ENCODE data around the gene DMD.

The DMD gene

DNA sequence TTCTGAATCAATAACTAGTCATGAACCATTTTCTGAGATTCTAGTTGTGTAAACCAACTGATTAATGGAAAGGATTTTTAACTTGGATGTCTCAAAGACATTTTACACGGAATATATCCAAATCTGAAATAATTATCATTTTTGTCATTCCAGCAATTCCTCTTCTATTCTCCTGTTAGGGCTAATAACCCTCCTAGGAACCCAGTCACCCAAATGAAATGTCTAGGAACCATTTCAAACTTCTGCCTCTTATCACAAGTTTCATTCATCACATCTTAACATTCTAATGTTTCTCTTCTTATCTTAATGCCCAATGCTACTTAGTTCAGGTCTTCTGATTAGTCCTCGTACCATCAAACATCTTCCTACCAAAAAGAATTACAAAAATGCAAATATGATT, 639.8 kb downstream of the DMD start:
- DNase-seq (ENCODE audit: low spot score), result no peak
- in situ Hi-C loops (cut with MboI; ENCODE audit: low sequenced_read_pairs, unreplicated experiment), result no loop called here
- TF ChIP-seq, protein P1, sequence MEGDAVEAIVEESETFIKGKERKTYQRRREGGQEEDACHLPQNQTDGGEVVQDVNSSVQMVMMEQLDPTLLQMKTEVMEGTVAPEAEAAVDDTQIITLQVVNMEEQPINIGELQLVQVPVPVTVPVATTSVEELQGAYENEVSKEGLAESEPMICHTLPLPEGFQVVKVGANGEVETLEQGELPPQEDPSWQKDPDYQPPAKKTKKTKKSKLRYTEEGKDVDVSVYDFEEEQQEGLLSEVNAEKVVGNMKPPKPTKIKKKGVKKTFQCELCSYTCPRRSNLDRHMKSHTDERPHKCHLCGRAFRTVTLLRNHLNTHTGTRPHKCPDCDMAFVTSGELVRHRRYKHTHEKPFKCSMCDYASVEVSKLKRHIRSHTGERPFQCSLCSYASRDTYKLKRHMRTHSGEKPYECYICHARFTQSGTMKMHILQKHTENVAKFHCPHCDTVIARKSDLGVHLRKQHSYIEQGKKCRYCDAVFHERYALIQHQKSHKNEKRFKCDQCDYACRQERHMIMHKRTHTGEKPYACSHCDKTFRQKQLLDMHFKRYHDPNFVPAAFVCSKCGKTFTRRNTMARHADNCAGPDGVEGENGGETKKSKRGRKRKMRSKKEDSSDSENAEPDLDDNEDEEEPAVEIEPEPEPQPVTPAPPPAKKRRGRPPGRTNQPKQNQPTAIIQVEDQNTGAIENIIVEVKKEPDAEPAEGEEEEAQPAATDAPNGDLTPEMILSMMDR (IDR thresholded peaks at IDR 0.05; ENCODE audit: borderline replicate concordance, control extremely low read depth, extremely low read depth, insufficient read depth, missing control alignments), result no peak

DNA sequence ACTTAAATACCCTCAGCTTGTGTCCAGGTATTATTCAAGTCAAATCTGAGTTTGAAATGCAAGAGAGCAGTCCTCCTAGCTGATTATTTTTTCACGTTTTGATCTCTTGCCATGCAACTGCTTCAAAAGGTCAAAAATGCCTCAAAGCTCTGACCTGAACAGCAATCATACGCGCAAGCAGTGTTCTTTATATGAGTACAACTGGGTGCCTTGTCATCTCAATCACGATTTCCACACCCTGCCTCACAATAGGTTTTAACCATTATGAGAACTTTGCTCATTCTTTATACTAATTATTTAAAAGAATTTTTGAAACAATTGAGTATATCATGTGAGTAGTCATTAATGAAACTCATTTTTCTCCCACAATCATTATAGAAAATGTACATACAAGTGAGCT, 649.1 kb downstream of the DMD start:
- in situ Hi-C loops (cut with MboI; ENCODE audit: low sequenced_read_pairs, unreplicated experiment), result no loop called here
- no peak for DNase-seq (ENCODE audit: low spot score)
- TF ChIP-seq, protein P1 (IDR thresholded peaks at IDR 0.05; ENCODE audit: borderline replicate concordance, control extremely low read depth, extremely low read depth, insufficient read depth, missing control alignments), result no peak

DNA sequence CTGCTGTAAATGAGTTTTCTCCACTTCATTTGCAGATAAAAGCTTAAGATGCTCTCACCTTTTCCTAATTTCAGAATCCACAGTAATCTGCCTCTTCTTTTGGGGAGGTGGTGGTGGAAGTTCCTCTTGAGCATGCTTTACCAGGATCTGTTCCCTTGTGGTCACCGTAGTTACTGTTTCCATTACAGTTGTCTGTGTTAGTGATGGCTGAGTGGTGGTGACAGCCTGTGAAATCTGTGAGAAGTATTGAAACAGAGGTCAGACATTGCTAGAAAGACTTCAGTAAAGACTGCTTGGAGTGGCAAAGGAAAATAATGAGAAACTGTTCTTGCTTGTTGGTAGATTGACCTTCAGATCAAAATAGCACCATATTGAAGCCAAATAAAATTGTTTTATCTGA, 666.2 kb downstream of the DMD start:
- in situ Hi-C loops (cut with MboI; ENCODE audit: low sequenced_read_pairs, unreplicated experiment), result no loop called here
- TF ChIP-seq, protein P1 (IDR thresholded peaks at IDR 0.05; ENCODE audit: borderline replicate concordance, control extremely low read depth, extremely low read depth, insufficient read depth, missing control alignments), result no peak

DNA sequence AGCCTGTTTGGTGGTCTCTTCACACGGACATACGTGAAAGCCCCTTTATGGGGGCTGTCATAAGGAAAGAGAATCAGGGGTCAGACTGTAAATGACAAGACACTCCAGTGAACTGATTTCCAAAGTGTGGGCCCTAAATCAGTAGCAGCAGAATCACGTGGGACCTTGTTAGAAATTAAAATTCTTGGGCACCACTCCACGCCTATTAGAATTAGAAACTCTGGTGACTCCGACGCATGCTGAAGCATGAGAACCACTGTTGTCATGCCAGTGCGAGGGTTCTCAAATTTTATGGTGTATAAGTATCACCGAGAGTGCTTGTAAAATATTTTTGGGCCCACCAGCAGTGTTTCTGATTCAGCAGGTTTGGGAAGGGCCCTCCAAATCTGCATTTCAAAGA, 672.8 kb downstream of the DMD start:
- TF ChIP-seq, protein P1 (IDR thresholded peaks at IDR 0.05; ENCODE audit: borderline replicate concordance, control extremely low read depth, extremely low read depth, insufficient read depth, missing control alignments), result no peak
- no peak for DNase-seq (ENCODE audit: low spot score)
- in situ Hi-C loops (cut with MboI; ENCODE audit: low sequenced_read_pairs, unreplicated experiment), result no loop called here

More for the DNA sequence above, 666.2 kb downstream of the DMD start:
- no peak for DNase-seq (ENCODE audit: low spot score)

DNA sequence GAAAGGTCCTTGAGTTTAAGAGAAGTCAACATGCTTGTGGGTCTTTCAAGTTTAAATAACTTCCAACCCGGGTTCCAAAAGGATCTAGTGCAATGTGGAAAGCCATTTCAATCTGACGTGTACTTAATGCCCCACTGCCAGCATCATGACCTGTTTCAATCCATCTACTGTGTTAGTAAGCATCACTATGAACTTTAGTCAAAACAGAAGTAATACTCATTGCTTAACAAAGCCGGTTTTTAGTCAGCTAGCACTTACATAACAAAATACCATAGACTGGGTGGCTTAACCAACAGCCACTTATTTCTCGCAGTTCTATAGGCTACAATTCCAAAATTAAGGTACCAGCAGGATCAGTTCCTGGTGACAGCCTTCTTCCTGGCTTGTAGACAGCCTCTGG, 677.5 kb downstream of the DMD start:
- no peak for DNase-seq (ENCODE audit: low spot score)
- in situ Hi-C loops (cut with MboI; ENCODE audit: low sequenced_read_pairs, unreplicated experiment), result no loop called here
- TF ChIP-seq, protein P1 (IDR thresholded peaks at IDR 0.05; ENCODE audit: borderline replicate concordance, control extremely low read depth, extremely low read depth, insufficient read depth, missing control alignments), result no peak

DNA sequence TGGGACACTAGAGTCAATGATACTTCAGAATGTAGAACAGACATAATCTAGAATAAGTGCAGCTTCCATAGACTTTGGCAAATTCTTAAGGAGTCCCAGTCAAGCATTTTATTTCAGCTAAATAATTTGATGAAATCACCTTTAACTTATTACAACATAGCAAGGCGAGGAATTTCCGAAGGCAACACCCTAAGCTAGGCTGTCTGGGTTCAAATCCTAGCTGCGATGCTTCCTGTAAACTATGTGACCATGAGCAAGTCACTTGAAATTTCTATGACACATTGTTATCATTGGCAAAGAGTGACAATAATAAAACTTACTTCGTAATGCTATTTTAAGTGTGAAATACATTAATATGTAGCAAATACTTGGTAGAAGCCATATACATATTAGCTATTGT, 679.1 kb downstream of the DMD start:
- DNase-seq (ENCODE audit: low spot score), result no peak
- TF ChIP-seq, protein P1 (IDR thresholded peaks at IDR 0.05; ENCODE audit: borderline replicate concordance, control extremely low read depth, extremely low read depth, insufficient read depth, missing control alignments), result no peak
- in situ Hi-C loops (cut with MboI; ENCODE audit: low sequenced_read_pairs, unreplicated experiment), result no loop called here

All from GM13976 (cell line).